DND-41 (cell line): ENCODE results near the gene CHMP2A.

ENCODE experiments used
- ATAC-seq: fragments of 200-7000 bp; cut with Tn5 transposase; 3 replicates; pipeline ENCODE4 v1.9.1; 2021; ENCODE audit warnings: low read depth; ENCODE audit not compliant: insufficient read depth
- DNase-seq: peaks from one replicate; pipeline ENCODE4 v3.0.0-alpha.2; 2020
- H2AFZ ChIP-seq: 2 replicates; pipeline ENCODE4 v1.6.0; 2012; ENCODE audit warnings: low read depth, low read length
- H3K27ac ChIP-seq: 2 replicates; pipeline ENCODE4 v1.5.1; 2012; ENCODE audit warnings: low read length, inconsistent platforms
- H3K27me3 ChIP-seq: fragments of 200-600 bp; sonication (generic); 2 replicates; pipeline ENCODE4 v1.6.0; 2012; ENCODE audit warnings: low read length, mild to moderate bottlenecking, inconsistent platforms; ENCODE audit not compliant: insufficient read depth, poor library complexity
- H3K36me3 ChIP-seq: 2 replicates; pipeline ENCODE4 v1.5.1; 2012; ENCODE audit warnings: low read length, inconsistent platforms; ENCODE audit not compliant: insufficient read depth
- H3K4me1 ChIP-seq: 2 replicates; pipeline ENCODE4 v1.5.1; 2012; ENCODE audit warnings: mild to moderate bottlenecking, low read length; ENCODE audit not compliant: insufficient read depth
- H3K4me2 ChIP-seq: 2 replicates; pipeline ENCODE4 v1.6.0; 2012; ENCODE audit warnings: mild to moderate bottlenecking, moderate library complexity, low read length, inconsistent platforms; ENCODE audit not compliant: insufficient read depth
- H3K4me3 ChIP-seq, 2 experiments: fragments of 200-600 bp in 1 of 2; shearing (Covaris generic) in 1 of 2; 2 replicates each; pipeline ENCODE4 v1.5.1; 2012 to 2016; ENCODE audit warnings: inconsistent platforms in 2 of 2, low read length in 2 of 2, mild to moderate bottlenecking in 2 of 2, low read depth in 1 of 2, moderate library complexity in 1 of 2
- H3K79me2 ChIP-seq: 2 replicates; pipeline ENCODE4 v1.6.0; 2012; ENCODE audit warnings: low read length, inconsistent platforms; ENCODE audit not compliant: insufficient read depth
- H3K9ac ChIP-seq: 2 replicates; pipeline ENCODE4 v1.6.0; 2012; ENCODE audit warnings: low read depth, mild to moderate bottlenecking, inconsistent platforms, low read length, moderate library complexity
- H3K9me3 ChIP-seq: 2 replicates; pipeline ENCODE4 v1.5.1; 2012; ENCODE audit warnings: low read length, moderate library complexity, mild to moderate bottlenecking, inconsistent platforms; ENCODE audit not compliant: insufficient read depth, severe bottlenecking
- H4K20me1 ChIP-seq: 2 replicates; pipeline ENCODE4 v1.6.0; 2012; ENCODE audit warnings: low read length; ENCODE audit not compliant: insufficient read depth
- CTCF ChIP-seq: IDR thresholded peaks from 2 replicates; pipeline ENCODE4 v1.5.1; 2012; ENCODE audit warnings: borderline replicate concordance, low read length, moderate library complexity, mild to moderate bottlenecking; ENCODE audit not compliant: poor library complexity, severe bottlenecking; ENCODE audit errors: extremely low read depth
- EZH2 ChIP-seq: IDR thresholded peaks from 3 replicates; pipeline ENCODE4 v1.6.1; 2012; ENCODE audit warnings: borderline replicate concordance, low read depth, mild to moderate bottlenecking, moderate library complexity, low read length, inconsistent platforms; ENCODE audit not compliant: severe bottlenecking

CHMP2A gene

GRCh38 chr19:58552655-58553054, 2.2 kb downstream of the CHMP2A start:
- no peak overlapping the region for H3K27ac ChIP-seq
- H3K27me3 ChIP-seq, result no peaks in the 10 kb centered on the region
- H3K4me3 ChIP-seq, result no peak overlapping the region
- no peak for TF ChIP-seq CTCF
- TF ChIP-seq EZH2, result no peak
- H3K4me1 ChIP-seq, result peaks cover 81% of the 10 kb centered on the region
- H4K20me1 ChIP-seq, result peaks cover 75% of the 10 kb centered on the region
- H3K79me2 ChIP-seq, result peaks cover 83% of the 10 kb centered on the region
- no peak overlapping the region; the same call in 1 of the 2 replicates for H3K4me2 ChIP-seq
- H3K36me3 ChIP-seq, result peaks cover 72% of the 10 kb centered on the region
- H3K9me3 ChIP-seq, result no peaks in the 10 kb centered on the region
- ATAC-seq (no peak), DNase-seq (no peak)
- H2AFZ ChIP-seq, result no peak overlapping the region
- no peak overlapping the region for H3K9ac ChIP-seq

- TF ChIP-seq CTCF, result no peak
- TF ChIP-seq EZH2, result no peak
- Histone ChIP-seq H3K4me2 (peak overlapping the region; percentile 33; the same call in 1 of the 2 replicates), H3K27ac (no peak overlapping the region), H3K4me1 (peaks cover 81% of the 10 kb centered on the region), H3K4me3 (no peak overlapping the region), H3K27me3 (no peaks in the 10 kb centered on the region), H3K9me3 (no peaks in the 10 kb centered on the region), H3K79me2 (peaks cover 83% of the 10 kb centered on the region), H4K20me1 (peaks cover 75% of the 10 kb centered on the region), H3K9ac (no peak overlapping the region), H3K36me3 (peaks cover 73% of the 10 kb centered on the region), H2AFZ (no peak overlapping the region)
- ATAC-seq (no peak), DNase-seq (peak; percentile 18)
Observed at GRCh38 chr19:58551577-58552471, 3.1 kb downstream of the CHMP2A start.

GRCh38 chr19:58551123-58551497, 3.8 kb downstream of the CHMP2A start:
- Histone ChIP-seq H3K79me2 (peaks cover 83% of the 10 kb centered on the region), H2AFZ (no peak overlapping the region), H3K4me3 (no peak overlapping the region), H3K4me1 (peaks cover 81% of the 10 kb centered on the region), H3K9me3 (no peaks in the 10 kb centered on the region), H3K9ac (no peak overlapping the region), H3K27me3 (no peaks in the 10 kb centered on the region), H4K20me1 (peaks cover 76% of the 10 kb centered on the region), H3K36me3 (peaks cover 73% of the 10 kb centered on the region), H3K27ac (no peak overlapping the region), H3K4me2 (no peak overlapping the region)
- ATAC-seq (no peak), DNase-seq (no peak)
- TF ChIP-seq CTCF, result no peak
- no peak for TF ChIP-seq EZH2
